ENCODE results near the gene CIB4. TPM values are rescaled to one million over a fixed set of nuclear protein-coding genes. Genes with fewer than 3 reads are reported as not detected.

Gene CIB4
- total and polyA plus RNA-seq, 9 of the 15 experiments (the other 6 are each of a cell fraction or from before 2014, with no cell fraction given), result not detected

- no peak for TF ChIP-seq CEBPZ (IDR thresholded peaks at IDR 0.05; ENCODE audit: borderline replicate concordance, low read depth, low read length)
- TF ChIP-seq TCF7 (IDR thresholded peaks at IDR 0.05; ENCODE audit: borderline replicate concordance), result no peak
- TF ChIP-seq NR0B1 (IDR thresholded peaks at IDR 0.05; ENCODE audit: partially characterized antibody), result no peak
- no peak for TF ChIP-seq ZNF133 (CRISPR knock-in tag; IDR thresholded peaks at IDR 0.05)
- TF ChIP-seq NR2C1 (IDR thresholded peaks at IDR 0.05), result no peak
- no peak for TF ChIP-seq NR2C1 (tag; IDR thresholded peaks at IDR 0.05)
- TF ChIP-seq POLR2AphosphoS2 (IDR thresholded peaks at IDR 0.05; ENCODE audit: low read length), result no peak
- no peak for TF ChIP-seq POLR2AphosphoS5 (IDR thresholded peaks at IDR 0.05; ENCODE audit: control insufficient read depth, insufficient read depth, low read depth, low read length)
- TF ChIP-seq NEUROD1 (IDR thresholded peaks at IDR 0.05; ENCODE audit: borderline replicate concordance, low read depth, low read length, partially characterized antibody), result no peak
These were observed 828 bp downstream of the CIB4 start (continued) for GRCh38 chr2:26640331-26640745.
